H1 (cell line): ENCODE results near the gene TAF3. TPM values are rescaled to one million over a fixed set of nuclear protein-coding genes. Genes with fewer than 3 reads are reported as not detected.

Experiments
- CTCF ChIA-PET: fragments of 300-600 bp; sonication (Branson Sonifier 250); formaldehyde crosslinking; loops from one replicate; lab custom pipeline; 2021; ENCODE audit not compliant: partially characterized antibody; lab: Charles Lee
- POLR2A ChIA-PET: fragments of 300-600 bp; sonication (Branson Sonifier 250); formaldehyde crosslinking; loops from one replicate; lab custom pipeline; 2021; ENCODE audit warnings: inconsistent platforms; ENCODE audit not compliant: partially characterized antibody; lab: Charles Lee
- DNase-seq, 2 experiments: peaks; one replicate each; pipeline versions ENCODE4 v3.0.0 to v3.0.0-alpha.2; 2010 to 2022; ENCODE audit warnings: low spot score in 2 of 2, low read depth in 1 of 2, mixed read lengths in 1 of 2
- FAIRE-seq: peaks from 2 replicates; lab custom pipeline; 2011; peaks lifted over from hg19 to GRCh38; lab: Jason Lieb, UNC
- H2AFZ ChIP-seq: 2 replicates; pipeline ENCODE4 v1.8.1; 2012; ENCODE audit warnings: low read length, inconsistent platforms
- H2AK5ac ChIP-seq: 2 replicates; pipeline ENCODE4 v1.6.1; 2013; ENCODE audit warnings: low read depth, low read length
- H2BK120ac ChIP-seq: replicated peaks from 2 replicates; pipeline ENCODE3; 2013; ENCODE audit warnings: low read depth, low read length, inconsistent platforms
- H2BK12ac ChIP-seq: 2 replicates; pipeline ENCODE4 v1.6.1; 2013; ENCODE audit warnings: low read depth, low read length
- H2BK15ac ChIP-seq: 2 replicates; pipeline ENCODE4 v1.6.1; 2013; ENCODE audit warnings: low read length
- H2BK20ac ChIP-seq: 2 replicates; pipeline ENCODE4 v1.6.1; 2013; ENCODE audit warnings: low read length
- H2BK5ac ChIP-seq: 2 replicates; pipeline ENCODE4 v1.6.1; 2013; ENCODE audit warnings: low read depth, low read length
- H3K14ac ChIP-seq: 2 replicates; pipeline ENCODE4 v1.6.1; 2013; ENCODE audit warnings: inconsistent platforms; ENCODE audit not compliant: insufficient read length
- H3K18ac ChIP-seq: 2 replicates; pipeline ENCODE4 v1.6.1; 2013; ENCODE audit warnings: low read length; ENCODE audit errors: extremely low read depth
- H3K23ac ChIP-seq: 2 replicates; pipeline ENCODE4 v1.6.1; 2013; ENCODE audit warnings: inconsistent platforms; ENCODE audit not compliant: insufficient read length
- H3K23me2 ChIP-seq: 2 replicates; pipeline ENCODE4 v1.6.1; 2013; ENCODE audit warnings: low read depth, low read length
- H3K27ac ChIP-seq: 2 replicates; pipeline ENCODE4 v1.6.1; 2011; ENCODE audit warnings: low read depth, low read length, inconsistent platforms
- H3K27me3 ChIP-seq, 4 experiments: replicated peaks in 1 of 4; 1 replicate in 1 of 4; 2 replicates in 3 of 4; pipeline versions ENCODE4 v1.6.1 to v1.8.1; 2011 to 2013; ENCODE audit warnings: low read length in 3 of 4, mild to moderate bottlenecking in 3 of 4, inconsistent platforms in 2 of 4, mixed read lengths in 2 of 4, moderate library complexity in 1 of 4; ENCODE audit not compliant: control insufficient read depth in 3 of 4, insufficient read depth in 3 of 4; ENCODE audit errors: extremely low read depth in 1 of 4
- H3K36me3 ChIP-seq, 4 experiments: 2 replicates each; pipeline versions ENCODE4 v1.6.1 to v1.8.1; 2011 to 2013; ENCODE audit warnings: mild to moderate bottlenecking in 4 of 4, low read length in 3 of 4, moderate library complexity in 2 of 4, control low read depth in 1 of 4, inconsistent platforms in 1 of 4; ENCODE audit not compliant: insufficient read depth in 4 of 4, control insufficient read depth in 2 of 4
- H3K4ac ChIP-seq: replicated peaks from 2 replicates; pipeline ENCODE3; 2013; ENCODE audit warnings: low read length, low read depth, mixed read lengths, inconsistent platforms; ENCODE audit not compliant: insufficient read length
- H3K4me1 ChIP-seq, 4 experiments: replicated peaks in 1 of 4; 1 replicate in 1 of 4; 2 replicates in 3 of 4; pipeline versions ENCODE4 v1.6.1 to v1.8.1; 2011 to 2013; ENCODE audit warnings: low read length in 3 of 4, inconsistent platforms in 2 of 4, mixed read lengths in 1 of 4; ENCODE audit not compliant: insufficient read depth in 4 of 4, control insufficient read depth in 3 of 4
- H3K4me2 ChIP-seq, 2 experiments: 2 replicates each; pipeline versions ENCODE4 v1.6.1 to v1.8.1; 2011 to 2013; ENCODE audit warnings: low read depth in 2 of 2, low read length in 2 of 2, control low read depth in 1 of 2, inconsistent platforms in 1 of 2, mild to moderate bottlenecking in 1 of 2; ENCODE audit not compliant: insufficient read depth in 1 of 2
- H3K4me3 ChIP-seq, 4 experiments: fragments of 200-600, 300-600 bp in 1 of 4; sonication (generic), shearing (Covaris generic), sonication (Bioruptor Twin) in 1 of 4; 2 replicates each; pipeline versions ENCODE4 v1.5.1 to v1.8.1; 2011 to 2016; ENCODE audit warnings: low read length in 4 of 4, low read depth in 3 of 4, control low read depth in 2 of 4, inconsistent platforms in 2 of 4, mild to moderate bottlenecking in 2 of 4, mixed read lengths in 1 of 4, moderate library complexity in 1 of 4; ENCODE audit not compliant: insufficient read depth in 2 of 4; ENCODE audit errors: extremely low read depth in 1 of 4
- H3K56ac ChIP-seq: replicated peaks from 2 replicates; pipeline ENCODE3; 2013; ENCODE audit warnings: low read depth, mild to moderate bottlenecking, mixed read lengths, low read length, inconsistent platforms; ENCODE audit not compliant: insufficient read length
- H3K79me1 ChIP-seq: 2 replicates; pipeline ENCODE4 v1.6.1; 2013; ENCODE audit warnings: low read depth, low read length, control low read depth
- H3K79me2 ChIP-seq, 2 experiments: 2 replicates each; pipeline versions ENCODE4 v1.6.1 to v1.8.1; 2012 to 2013; ENCODE audit warnings: low read length in 2 of 2, mild to moderate bottlenecking in 2 of 2, inconsistent platforms in 1 of 2; ENCODE audit not compliant: insufficient read depth in 2 of 2, control insufficient read depth in 1 of 2
- H3K9ac ChIP-seq, 4 experiments: replicated peaks in 1 of 4; 1 replicate in 1 of 4; 2 replicates in 3 of 4; pipeline versions ENCODE4 v1.6.1 to v1.8.1; 2011 to 2013; ENCODE audit warnings: low read depth in 3 of 4, low read length in 3 of 4, control low read depth in 2 of 4, mild to moderate bottlenecking in 2 of 4, moderate library complexity in 2 of 4, inconsistent platforms in 1 of 4; ENCODE audit errors: extremely low read depth in 1 of 4
- H3K9me3 ChIP-seq, 2 experiments: 2 replicates each; pipeline versions ENCODE4 v1.6.1 to v1.8.1; 2012 to 2013; ENCODE audit warnings: mild to moderate bottlenecking in 2 of 2, moderate library complexity in 2 of 2, control low read depth in 1 of 2, inconsistent platforms in 1 of 2, low read depth in 1 of 2, low read length in 1 of 2, mixed read lengths in 1 of 2; ENCODE audit not compliant: insufficient read depth in 2 of 2
- H4K20me1 ChIP-seq, 2 experiments: replicated peaks in 1 of 2; 2 replicates each; pipeline versions ENCODE3 to v1.8.1; 2011 to 2013; ENCODE audit warnings: inconsistent platforms in 2 of 2, low read length in 2 of 2, mild to moderate bottlenecking in 1 of 2; ENCODE audit not compliant: insufficient read depth in 2 of 2, control insufficient read depth in 1 of 2
- H4K5ac ChIP-seq: 2 replicates; pipeline ENCODE4 v1.6.1; 2013; ENCODE audit warnings: low read length, low read depth, mixed read lengths, inconsistent platforms; ENCODE audit not compliant: insufficient read length
- H4K8ac ChIP-seq: 2 replicates; pipeline ENCODE4 v1.8.0; 2013; ENCODE audit warnings: mild to moderate bottlenecking, moderate library complexity, low read length, inconsistent platforms; ENCODE audit not compliant: insufficient read depth; ENCODE audit errors: extremely low read depth
- H4K91ac ChIP-seq: replicated peaks from 2 replicates; pipeline ENCODE3; 2013; ENCODE audit warnings: low read length, mixed read lengths, inconsistent platforms; ENCODE audit not compliant: insufficient read length
- CBX5 ChIP-seq: fragments of 300-800, 300-1000 bp; sonication (generic); IDR thresholded peaks from 2 replicates; pipeline ENCODE4 v1.7.1; 2016; ENCODE audit warnings: antibody characterized with exemption, low read length, low read depth
- GTF2F1 ChIP-seq: IDR thresholded peaks from 2 replicates; pipeline ENCODE4 v1.6.1; 2012; ENCODE audit warnings: low read depth, low read length, improper control_type of control experiment, borderline replicate concordance
- MAFK ChIP-seq: IDR thresholded peaks from 2 replicates; pipeline ENCODE4 v1.6.1; 2012; ENCODE audit warnings: low read depth, mild to moderate bottlenecking, improper control_type of control experiment, low read length
- RAD21 ChIP-seq, 2 experiments: IDR thresholded peaks in 1 of 2; conservative IDR thresholded peaks in 1 of 2; 2 replicates each; pipeline ENCODE4 v1.6.1; 2011; ENCODE audit warnings: low read depth in 2 of 2, low read length in 2 of 2, improper control_type of control experiment in 1 of 2, inconsistent platforms in 1 of 2, mild to moderate bottlenecking in 1 of 2, moderate library complexity in 1 of 2
- RNF2 ChIP-seq: fragments of 200-900, 300-1000 bp; sonication (generic); IDR thresholded peaks from 2 replicates; pipeline ENCODE4 v1.7.1; 2016; ENCODE audit warnings: borderline replicate concordance, low read depth, mild to moderate bottlenecking, antibody characterized with exemption, low read length; ENCODE audit not compliant: poor library complexity, severe bottlenecking; ENCODE audit errors: missing control alignments
- SP1 ChIP-seq: IDR thresholded peaks from 2 replicates; pipeline ENCODE4 v1.6.1; 2011; ENCODE audit warnings: low read depth, low read length
- ZNF274 ChIP-seq: IDR thresholded peaks from 2 replicates; pipeline ENCODE4 v1.7.0; 2012; ENCODE audit warnings: low read length, borderline replicate concordance; ENCODE audit errors: extremely low read depth
- WGBS, 2 experiments: shearing (Covaris generic) in 1 of 2; methylation state at CpG; one replicate each; pipeline versions ENCODE4 v1.1.6 to v1.1.7; 2013 to 2015; ENCODE audit warnings: low lambda C conversion rate in 2 of 2, mixed read lengths in 2 of 2, inconsistent platforms in 1 of 2, low coverage in 1 of 2, missing lambda C conversion rate in 1 of 2; ENCODE audit not compliant: insufficient replicate concordance in 2 of 2, insufficient coverage in 1 of 2, insufficient read length in 1 of 2; ENCODE audit errors: extremely low coverage in 1 of 2, missing lambda C conversion rate in 1 of 2; 5-methylcytosine and 5-hydroxymethylcytosine counted together
- polyA plus RNA-seq, 7 experiments: library from polyadenylated mRNA; depleted of rRNA in 3 of 7; stranded (reverse) in 5 of 7; unstranded in 2 of 7; fragments of >200 nt in 5 of 7; fragments of 200-250 nt in 2 of 7; gene quantifications; 1 replicate in 5 of 7; 2 replicates in 1 of 7; 4 replicates in 1 of 7; pipeline versions ENCODE4 v1.2.1 to v1.2.3, GENCODE V29; 2011 to 2013; ENCODE audit warnings: missing spikeins in 2 of 7, mixed read lengths in 2 of 7
- total RNA-seq: library from RNA; stranded (reverse); fragmentation: NEBNext Ultra II Directional; extraction: Animal tissue kit (Norgen Biotek cat#: 25700); gene quantifications from 2 replicates; pipeline ENCODE4 v1.2.1, GENCODE V29; 2021

TAF3 gene
- total and polyA plus RNA-seq, 2 of the 8 experiments (the other 6 are each of a cell fraction or from before 2014, with no cell fraction given), result 1.5 to 11.2 TPM

DNA sequence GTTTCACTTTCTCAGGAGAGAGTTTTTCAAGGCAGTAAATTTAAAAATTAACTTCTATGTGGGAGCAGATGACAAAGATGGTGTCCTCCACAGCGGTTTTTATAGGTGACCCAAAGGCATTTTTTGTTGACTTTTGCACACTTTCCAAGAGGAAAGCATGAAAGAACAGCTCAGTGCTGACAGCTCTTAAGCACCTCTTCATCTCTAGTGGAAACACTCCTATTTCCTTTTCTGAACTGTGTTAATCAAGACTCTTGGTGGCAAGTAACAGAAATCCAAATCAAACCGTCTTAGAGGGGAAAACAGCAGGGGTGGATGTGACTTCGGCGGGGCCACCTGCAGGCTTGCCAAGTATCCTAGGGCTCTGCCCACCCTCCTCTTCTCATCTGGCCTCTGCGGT, 164.4 kb downstream of the TAF3 start:
- FAIRE-seq, result no peak
- no peak for TF ChIP-seq MAFK
- no peak for TF ChIP-seq RAD21 (IDR thresholded peaks at IDR 0.05 in 1 of 2, conservative IDR thresholded peaks at IDR 0.05 in 1 of 2; ENCODE audit: low read depth in 2 of 2, low read length in 2 of 2)
- TF ChIP-seq CBX5, result no peak
- no peak for TF ChIP-seq GTF2F1
- TF ChIP-seq RNF2, result no peak
- no peak for TF ChIP-seq SP1
- no peak for TF ChIP-seq ZNF274

More for the DNA sequence above, 164.4 kb downstream of the TAF3 start:
- H2BK5ac ChIP-seq, result no peak overlapping the region
- no peaks in the 10 kb centered on the region for H3K27me3 ChIP-seq
- H3K36me3 ChIP-seq, result no peaks in the 10 kb centered on the region; a peak in 1 of 8 replicates
- ChIA-PET POLR2A (no interaction called here), CTCF (no interaction called here)
- H3K27ac ChIP-seq, result no peak overlapping the region
- no peak for DNase-seq
- no peaks in the 10 kb centered on the region for H3K9me3 ChIP-seq
- no peaks in the 10 kb centered on the region for H4K20me1 ChIP-seq
- no peak overlapping the region for H4K8ac ChIP-seq
- no peaks in the 10 kb centered on the region for H3K79me2 ChIP-seq
- H2BK15ac ChIP-seq, result no peak overlapping the region
- H2AK5ac ChIP-seq, result no peak overlapping the region
- H4K91ac ChIP-seq, result no peak overlapping the region
- no peaks in the 10 kb centered on the region for H3K79me1 ChIP-seq
- H3K23me2 ChIP-seq, result no peaks in the 10 kb centered on the region
- no peak overlapping the region for H3K14ac ChIP-seq
- H3K23ac ChIP-seq, result no peak overlapping the region
- H3K4me1 ChIP-seq, result no peaks in the 10 kb centered on the region; a peak in 1 of 7 replicates
- no peak overlapping the region for H3K4me3 ChIP-seq
- no peak overlapping the region for H2BK120ac ChIP-seq
- H3K56ac ChIP-seq, result no peak overlapping the region
- H3K4me2 ChIP-seq, result no peak overlapping the region
- 75% methylated on average over 5 of the region's 5 CpGs; no CpG with 5 or more reads in 1 of the 2 experiments for WGBS, 2 experiments
- H2BK20ac ChIP-seq, result no peak overlapping the region
- no peak overlapping the region for H4K5ac ChIP-seq
- H3K4ac ChIP-seq, result no peak overlapping the region
- H3K18ac ChIP-seq, result no peak overlapping the region
- no peak overlapping the region for H2BK12ac ChIP-seq
- no peak overlapping the region for H3K9ac ChIP-seq
- no peak overlapping the region for H2AFZ ChIP-seq
